SK-N-SH treated with all-trans-retinoic acid at 6 μM for 48 hours (cell line): ENCODE results near the gene CBLB.

Experiments
- ATAC-seq: fragments of 200-7000 bp; cut with Tn5 transposase; 3 replicates; pipeline ENCODE4 v1.9.1; 2020; ENCODE audit warnings: mild to moderate bottlenecking, moderate library complexity
- BACH2 ChIP-seq: fragments of 250-450 bp; sonication (Bioruptor Pico); IDR thresholded peaks from 2 replicates; pipeline ENCODE4 v1.9.0; 2021; ENCODE audit warnings: mild to moderate bottlenecking, borderline replicate concordance
- CREB5 ChIP-seq: fragments of 250-450 bp; sonication (Bioruptor Pico); IDR thresholded peaks from 2 replicates; pipeline ENCODE4 v1.5.1; 2020; ENCODE audit warnings: low read depth, mild to moderate bottlenecking, moderate library complexity
- CSDC2 ChIP-seq: fragments of 250-450 bp; sonication (Bioruptor Pico); IDR thresholded peaks from 2 replicates; pipeline ENCODE4 v1.5.0; 2020; ENCODE audit warnings: mild to moderate bottlenecking, moderate library complexity
- ESRRG ChIP-seq: fragments of 250-450 bp; sonication (Bioruptor Pico); IDR thresholded peaks from 2 replicates; pipeline ENCODE4 v1.6.1; 2021; ENCODE audit warnings: mild to moderate bottlenecking
- GLIS3 ChIP-seq: fragments of 250-450 bp; sonication (Bioruptor Pico); IDR thresholded peaks from 2 replicates; pipeline ENCODE4 v1.5.0; 2020; ENCODE audit warnings: mild to moderate bottlenecking, moderate library complexity
- ISL1 ChIP-seq: fragments of 250-450 bp; sonication (Bioruptor Pico); IDR thresholded peaks from 2 replicates; pipeline ENCODE4 v2.1.2; 2022; ENCODE audit warnings: mild to moderate bottlenecking, moderate library complexity
- POU6F1 ChIP-seq: fragments of 250-450 bp; sonication (Bioruptor Pico); IDR thresholded peaks from 2 replicates; pipeline ENCODE4 v1.8.0; 2021; ENCODE audit warnings: low read depth, mild to moderate bottlenecking, moderate library complexity, borderline replicate concordance
- PPARA ChIP-seq: fragments of 250-450 bp; sonication (Bioruptor Pico); IDR thresholded peaks from 2 replicates; pipeline ENCODE4 v1.5.0; 2020; ENCODE audit warnings: mild to moderate bottlenecking, borderline replicate concordance
- RARB ChIP-seq: fragments of 250-450 bp; sonication (Bioruptor Pico); IDR thresholded peaks from 2 replicates; pipeline ENCODE4 v1.8.0; 2021; ENCODE audit warnings: mild to moderate bottlenecking, moderate library complexity
- SNAI2 ChIP-seq: fragments of 250-450 bp; sonication (Bioruptor Pico); IDR thresholded peaks from 2 replicates; pipeline ENCODE4 v1.5.0; 2020; ENCODE audit warnings: mild to moderate bottlenecking, moderate library complexity
- TOX ChIP-seq: fragments of 250-450 bp; sonication (Bioruptor Pico); IDR thresholded peaks from 2 replicates; pipeline ENCODE4 v1.8.0; 2021; ENCODE audit warnings: mild to moderate bottlenecking, moderate library complexity, borderline replicate concordance
- ZC3H10 ChIP-seq: fragments of 250-450 bp; sonication (Bioruptor Pico); IDR thresholded peaks from 2 replicates; pipeline ENCODE4 v1.5.1; 2021; ENCODE audit warnings: mild to moderate bottlenecking, moderate library complexity
- ZFP3 ChIP-seq: fragments of 250-450 bp; sonication (Bioruptor Pico); IDR thresholded peaks from 2 replicates; pipeline ENCODE4 v1.5.0; 2020; ENCODE audit warnings: mild to moderate bottlenecking, moderate library complexity
- ZNF565 ChIP-seq: fragments of 450-650 bp; formaldehyde crosslinking; conservative IDR thresholded peaks from 2 replicates; pipeline ENCODE4 v1.5.0; 2020; ENCODE audit warnings: low read depth, mild to moderate bottlenecking, moderate library complexity
- ZNF70 ChIP-seq: fragments of 450-650 bp; formaldehyde crosslinking; IDR thresholded peaks from 2 replicates; pipeline ENCODE4 v1.5.0; 2020; ENCODE audit warnings: mild to moderate bottlenecking, moderate library complexity
- TF ChIP-seq, protein P1 (sequence below): fragments of 250-450 bp; sonication (Bioruptor Pico); IDR thresholded peaks from 2 replicates; pipeline ENCODE4 v1.5.1; 2021; ENCODE audit warnings: mild to moderate bottlenecking, moderate library complexity
- TF ChIP-seq, protein P2 (sequence below): fragments of 250-450 bp; sonication (Bioruptor Pico); IDR thresholded peaks from 2 replicates; pipeline ENCODE4 v1.5.0; 2020; ENCODE audit warnings: mild to moderate bottlenecking, moderate library complexity

CBLB gene

DNA sequence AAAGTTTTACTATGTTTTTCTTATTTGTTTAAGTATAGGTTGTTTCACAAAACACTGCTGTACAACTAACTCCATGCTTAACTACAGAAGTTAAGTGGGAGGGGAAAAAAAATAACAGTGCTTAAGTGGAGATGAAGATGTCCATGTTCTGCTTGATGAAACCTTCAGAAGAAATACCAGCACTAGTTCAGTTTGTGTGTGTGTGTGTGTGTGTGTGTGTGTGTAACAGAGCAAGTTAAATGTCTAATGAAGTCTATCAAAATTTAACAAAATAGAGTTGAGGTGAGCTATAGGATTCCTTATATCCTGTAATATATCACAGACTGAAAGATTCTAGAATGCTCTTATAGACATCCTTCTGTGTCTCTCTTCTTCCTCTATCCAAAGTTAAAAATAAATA is 44.1 kb upstream of the CBLB start:
- TF ChIP-seq POU6F1 (CRISPR knock-in tag), result no peak
- TF ChIP-seq SNAI2, result no peak
- no peak for TF ChIP-seq CSDC2 (CRISPR knock-in tag)
- no peak for TF ChIP-seq CREB5 (CRISPR knock-in tag)
- no peak for TF ChIP-seq ESRRG (CRISPR knock-in tag)
- no peak for TF ChIP-seq TOX
- TF ChIP-seq ZNF565 (CRISPR knock-in tag), result no peak
- no peak for TF ChIP-seq ZC3H10 (CRISPR knock-in tag)
- ATAC-seq, result no peak

- ATAC-seq, result no peak
- TF ChIP-seq, protein P1, sequence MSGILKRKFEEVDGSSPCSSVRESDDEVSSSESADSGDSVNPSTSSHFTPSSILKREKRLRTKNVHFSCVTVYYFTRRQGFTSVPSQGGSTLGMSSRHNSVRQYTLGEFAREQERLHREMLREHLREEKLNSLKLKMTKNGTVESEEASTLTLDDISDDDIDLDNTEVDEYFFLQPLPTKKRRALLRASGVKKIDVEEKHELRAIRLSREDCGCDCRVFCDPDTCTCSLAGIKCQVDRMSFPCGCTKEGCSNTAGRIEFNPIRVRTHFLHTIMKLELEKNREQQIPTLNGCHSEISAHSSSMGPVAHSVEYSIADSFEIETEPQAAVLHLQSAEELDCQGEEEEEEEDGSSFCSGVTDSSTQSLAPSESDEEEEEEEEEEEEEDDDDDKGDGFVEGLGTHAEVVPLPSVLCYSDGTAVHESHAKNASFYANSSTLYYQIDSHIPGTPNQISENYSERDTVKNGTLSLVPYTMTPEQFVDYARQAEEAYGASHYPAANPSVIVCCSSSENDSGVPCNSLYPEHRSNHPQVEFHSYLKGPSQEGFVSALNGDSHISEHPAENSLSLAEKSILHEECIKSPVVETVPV (CRISPR knock-in tag), result no peak
- TF ChIP-seq ZNF70 (CRISPR knock-in tag) (no peak), CSDC2 (CRISPR knock-in tag) (no peak), ISL1 (CRISPR knock-in tag) (no peak), GLIS3 (CRISPR knock-in tag) (no peak), BACH2 (no peak)
These were observed 42.7 kb upstream of the CBLB start for GRCh38 chr3:105911496-105911895.

- no peak for TF ChIP-seq ZNF565 (CRISPR knock-in tag)
- no peak for TF ChIP-seq RARB (CRISPR knock-in tag)
- no peak for TF ChIP-seq ZFP3 (CRISPR knock-in tag)
- TF ChIP-seq, protein P1 (CRISPR knock-in tag), result no peak
- no peak for TF ChIP-seq CREB5 (CRISPR knock-in tag)
- TF ChIP-seq PPARA (CRISPR knock-in tag), result no peak
- no peak for TF ChIP-seq ISL1 (CRISPR knock-in tag)
- no peak for TF ChIP-seq CSDC2 (CRISPR knock-in tag)
- TF ChIP-seq, protein P2, sequence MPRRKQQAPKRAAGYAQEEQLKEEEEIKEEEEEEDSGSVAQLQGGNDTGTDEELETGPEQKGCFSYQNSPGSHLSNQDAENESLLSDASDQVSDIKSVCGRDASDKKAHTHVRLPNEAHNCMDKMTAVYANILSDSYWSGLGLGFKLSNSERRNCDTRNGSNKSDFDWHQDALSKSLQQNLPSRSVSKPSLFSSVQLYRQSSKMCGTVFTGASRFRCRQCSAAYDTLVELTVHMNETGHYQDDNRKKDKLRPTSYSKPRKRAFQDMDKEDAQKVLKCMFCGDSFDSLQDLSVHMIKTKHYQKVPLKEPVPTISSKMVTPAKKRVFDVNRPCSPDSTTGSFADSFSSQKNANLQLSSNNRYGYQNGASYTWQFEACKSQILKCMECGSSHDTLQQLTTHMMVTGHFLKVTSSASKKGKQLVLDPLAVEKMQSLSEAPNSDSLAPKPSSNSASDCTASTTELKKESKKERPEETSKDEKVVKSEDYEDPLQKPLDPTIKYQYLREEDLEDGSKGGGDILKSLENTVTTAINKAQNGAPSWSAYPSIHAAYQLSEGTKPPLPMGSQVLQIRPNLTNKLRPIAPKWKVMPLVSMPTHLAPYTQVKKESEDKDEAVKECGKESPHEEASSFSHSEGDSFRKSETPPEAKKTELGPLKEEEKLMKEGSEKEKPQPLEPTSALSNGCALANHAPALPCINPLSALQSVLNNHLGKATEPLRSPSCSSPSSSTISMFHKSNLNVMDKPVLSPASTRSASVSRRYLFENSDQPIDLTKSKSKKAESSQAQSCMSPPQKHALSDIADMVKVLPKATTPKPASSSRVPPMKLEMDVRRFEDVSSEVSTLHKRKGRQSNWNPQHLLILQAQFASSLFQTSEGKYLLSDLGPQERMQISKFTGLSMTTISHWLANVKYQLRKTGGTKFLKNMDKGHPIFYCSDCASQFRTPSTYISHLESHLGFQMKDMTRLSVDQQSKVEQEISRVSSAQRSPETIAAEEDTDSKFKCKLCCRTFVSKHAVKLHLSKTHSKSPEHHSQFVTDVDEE (CRISPR knock-in tag), result no peak
- TF ChIP-seq ZNF70 (CRISPR knock-in tag), result no peak
- TF ChIP-seq ZC3H10 (CRISPR knock-in tag), result no peak
- TF ChIP-seq SNAI2, result no peak
- no peak for ATAC-seq
These were observed 39.0 kb upstream of the CBLB start for GRCh38 chr3:105907777-105908176.

DNA sequence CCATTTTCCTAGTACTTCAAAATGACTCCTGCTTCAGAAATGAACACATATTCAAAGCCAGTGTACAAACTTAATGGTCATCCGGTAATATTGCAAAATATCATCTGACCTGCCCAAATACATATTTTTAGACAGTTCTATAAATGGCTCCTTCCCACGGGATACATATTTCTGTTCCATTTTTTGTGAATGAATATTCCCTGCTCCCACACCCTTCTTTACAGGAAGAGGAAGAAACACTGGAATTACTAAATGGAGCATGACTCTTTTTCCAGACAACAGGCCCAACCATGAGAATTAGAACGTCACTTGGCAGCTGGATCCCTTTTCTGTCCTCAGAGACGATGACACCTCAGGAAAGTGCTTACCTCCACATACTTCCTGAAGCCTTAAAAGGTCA is 38.0 kb upstream of the CBLB start:
- TF ChIP-seq POU6F1 (CRISPR knock-in tag), result no peak
- TF ChIP-seq, all 23 proteins: peak for 0
- no peak; the same call in 2 of the 3 replicates for ATAC-seq
